Choroid plexus epithelial cell (primary cell): ENCODE measurements around the gene EGFL7.

ENCODE experiments used
- DNase-seq: peaks from one replicate; pipeline ENCODE4 v3.0.0-alpha.2; 2010; ENCODE audit warnings: low read depth
- H3K4me3 ChIP-seq: 2 replicates; pipeline ENCODE4 v1.5.1; 2011; ENCODE audit warnings: low read depth, mild to moderate bottlenecking, control low read depth, low read length, moderate library complexity
- TF ChIP-seq, protein P1 (sequence below): conservative IDR thresholded peaks from 2 replicates; pipeline ENCODE4 v1.5.1; 2011; ENCODE audit warnings: low read depth, mild to moderate bottlenecking, control low read depth, inconsistent platforms, low read length, moderate library complexity

EGFL7 gene

DNA sequence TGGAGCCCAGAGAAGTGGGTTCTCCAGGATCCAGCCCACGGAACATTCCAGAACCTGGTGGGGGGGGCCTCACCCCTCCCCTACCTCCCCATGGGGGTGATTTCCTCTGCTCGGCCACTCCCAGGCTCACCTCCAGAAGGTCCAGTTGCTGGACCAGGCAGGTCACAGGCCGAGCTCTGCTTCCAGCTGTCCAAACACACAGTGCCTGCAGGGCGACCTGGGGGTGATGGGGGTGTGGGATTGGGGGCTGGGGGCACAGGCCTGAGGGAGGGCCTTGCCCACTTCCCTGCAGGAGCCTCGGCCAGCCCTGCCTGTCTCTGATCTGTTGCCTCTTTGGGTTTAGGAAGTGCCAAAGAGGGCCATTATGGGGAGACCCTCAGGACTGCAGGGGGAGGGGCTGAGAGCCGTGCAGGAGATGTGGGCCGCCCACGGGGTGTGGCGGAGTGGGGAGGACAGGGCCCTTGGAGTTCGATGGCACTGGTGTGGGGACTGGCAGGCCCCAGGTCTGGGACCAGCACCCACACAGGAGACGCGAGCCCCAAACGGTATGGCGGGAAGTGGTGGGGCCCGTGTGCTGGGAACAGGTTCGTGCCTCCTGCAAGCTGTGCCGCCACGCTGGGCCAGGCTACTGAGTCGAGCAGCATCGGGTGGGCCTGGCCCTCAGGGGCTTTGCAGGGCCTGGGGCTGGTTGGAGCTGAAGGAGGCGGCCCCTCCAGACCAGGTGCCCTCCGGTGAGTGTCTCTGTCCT, 45.6 kb upstream of the EGFL7 start:
- TF ChIP-seq, protein P1, sequence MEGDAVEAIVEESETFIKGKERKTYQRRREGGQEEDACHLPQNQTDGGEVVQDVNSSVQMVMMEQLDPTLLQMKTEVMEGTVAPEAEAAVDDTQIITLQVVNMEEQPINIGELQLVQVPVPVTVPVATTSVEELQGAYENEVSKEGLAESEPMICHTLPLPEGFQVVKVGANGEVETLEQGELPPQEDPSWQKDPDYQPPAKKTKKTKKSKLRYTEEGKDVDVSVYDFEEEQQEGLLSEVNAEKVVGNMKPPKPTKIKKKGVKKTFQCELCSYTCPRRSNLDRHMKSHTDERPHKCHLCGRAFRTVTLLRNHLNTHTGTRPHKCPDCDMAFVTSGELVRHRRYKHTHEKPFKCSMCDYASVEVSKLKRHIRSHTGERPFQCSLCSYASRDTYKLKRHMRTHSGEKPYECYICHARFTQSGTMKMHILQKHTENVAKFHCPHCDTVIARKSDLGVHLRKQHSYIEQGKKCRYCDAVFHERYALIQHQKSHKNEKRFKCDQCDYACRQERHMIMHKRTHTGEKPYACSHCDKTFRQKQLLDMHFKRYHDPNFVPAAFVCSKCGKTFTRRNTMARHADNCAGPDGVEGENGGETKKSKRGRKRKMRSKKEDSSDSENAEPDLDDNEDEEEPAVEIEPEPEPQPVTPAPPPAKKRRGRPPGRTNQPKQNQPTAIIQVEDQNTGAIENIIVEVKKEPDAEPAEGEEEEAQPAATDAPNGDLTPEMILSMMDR, result no peak
- DNase-seq, result no peak
- no peak overlapping the region for H3K4me3 ChIP-seq

DNA sequence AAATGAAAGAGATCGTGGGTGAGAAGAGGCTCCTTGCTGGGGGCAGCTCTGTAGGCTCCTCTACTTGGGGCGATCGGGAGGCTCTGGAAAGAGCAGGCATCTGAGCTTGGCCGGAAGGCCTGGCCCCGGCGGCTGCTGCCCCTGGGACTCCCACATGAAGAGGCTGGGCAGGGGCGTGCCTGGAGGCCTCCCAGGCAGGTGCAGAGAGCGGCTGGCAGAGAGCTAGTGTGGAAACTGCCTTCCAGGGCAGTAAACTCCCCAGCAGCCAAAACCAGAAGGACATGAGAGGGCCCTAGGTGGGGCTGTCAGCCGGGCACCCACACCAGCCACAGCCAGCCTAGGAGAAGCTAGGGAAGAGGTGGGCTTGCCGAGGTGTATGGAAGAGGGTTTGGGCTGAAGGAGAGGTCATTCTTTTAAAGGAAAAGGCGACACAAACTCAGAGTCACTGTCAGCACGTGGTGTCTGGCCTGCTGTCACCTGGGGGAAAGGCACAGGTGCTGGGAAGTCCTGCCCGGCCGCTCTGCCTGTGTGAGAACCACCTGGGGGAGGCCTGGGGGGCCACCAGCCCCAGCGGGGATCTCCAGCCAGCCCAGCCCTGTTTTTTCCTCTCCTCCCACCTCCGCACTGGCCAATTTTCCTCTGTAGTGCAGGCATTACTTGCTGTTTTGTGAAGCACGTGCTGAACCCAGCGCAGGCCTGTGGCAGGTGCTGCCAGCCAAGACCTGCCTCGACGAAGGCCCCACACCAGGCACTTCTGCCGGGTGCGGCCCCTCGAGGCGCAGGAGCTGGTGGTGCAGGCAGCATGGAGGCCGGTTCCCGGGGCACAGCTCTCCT, 44.8 kb upstream of the EGFL7 start:
- no peak for DNase-seq
- TF ChIP-seq, protein P1, result no peak
- no peak overlapping the region for H3K4me3 ChIP-seq

DNA sequence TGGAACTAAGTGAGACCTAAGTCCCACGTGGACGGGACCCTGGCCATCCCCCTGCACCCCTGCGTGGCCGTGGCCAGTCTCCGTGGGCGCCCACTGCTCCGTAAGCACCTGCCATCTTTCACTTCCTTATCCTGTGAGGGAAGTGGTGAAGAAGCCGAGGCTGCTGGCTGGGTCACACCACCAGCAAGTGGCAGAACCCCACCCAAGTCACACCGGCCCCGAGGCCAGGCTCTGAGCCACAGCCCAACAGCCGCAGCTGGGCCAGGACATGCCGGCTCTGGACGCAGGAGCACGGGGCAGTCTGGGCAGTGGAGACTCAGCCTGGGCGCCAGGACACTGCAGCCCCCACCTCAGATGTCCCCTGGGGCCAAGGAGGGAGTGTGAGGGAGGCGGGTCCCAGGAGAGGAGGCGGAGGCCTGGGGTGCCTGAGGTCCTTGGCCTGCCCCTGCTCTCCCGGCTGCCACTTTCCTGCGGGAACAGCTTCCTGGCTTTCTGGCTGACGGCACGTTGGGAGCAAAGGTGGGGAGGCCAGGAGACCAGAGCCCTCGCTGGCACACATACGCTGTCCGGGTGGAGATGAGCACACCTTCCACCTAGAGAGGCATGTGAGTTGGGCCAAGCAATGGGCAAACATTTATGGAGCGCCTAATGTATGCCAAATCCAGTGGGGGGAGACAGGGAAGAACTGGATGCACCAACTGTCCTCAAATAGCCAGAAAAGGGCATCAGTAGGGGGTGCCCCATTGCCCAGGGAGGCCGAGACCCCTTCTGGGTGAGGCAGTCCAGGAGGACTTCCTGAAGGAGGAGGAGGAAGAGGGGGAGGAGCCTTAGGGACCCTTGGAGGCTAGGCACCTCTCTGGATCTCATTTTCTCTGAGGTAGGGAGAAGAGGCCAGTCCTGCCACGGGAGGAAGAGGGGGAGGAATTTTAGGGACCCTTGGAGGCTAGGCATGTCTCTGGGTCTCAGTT, 43.9 kb upstream of the EGFL7 start:
- TF ChIP-seq, protein P1, result no peak
- no peak for DNase-seq
- no peak overlapping the region for H3K4me3 ChIP-seq

DNA sequence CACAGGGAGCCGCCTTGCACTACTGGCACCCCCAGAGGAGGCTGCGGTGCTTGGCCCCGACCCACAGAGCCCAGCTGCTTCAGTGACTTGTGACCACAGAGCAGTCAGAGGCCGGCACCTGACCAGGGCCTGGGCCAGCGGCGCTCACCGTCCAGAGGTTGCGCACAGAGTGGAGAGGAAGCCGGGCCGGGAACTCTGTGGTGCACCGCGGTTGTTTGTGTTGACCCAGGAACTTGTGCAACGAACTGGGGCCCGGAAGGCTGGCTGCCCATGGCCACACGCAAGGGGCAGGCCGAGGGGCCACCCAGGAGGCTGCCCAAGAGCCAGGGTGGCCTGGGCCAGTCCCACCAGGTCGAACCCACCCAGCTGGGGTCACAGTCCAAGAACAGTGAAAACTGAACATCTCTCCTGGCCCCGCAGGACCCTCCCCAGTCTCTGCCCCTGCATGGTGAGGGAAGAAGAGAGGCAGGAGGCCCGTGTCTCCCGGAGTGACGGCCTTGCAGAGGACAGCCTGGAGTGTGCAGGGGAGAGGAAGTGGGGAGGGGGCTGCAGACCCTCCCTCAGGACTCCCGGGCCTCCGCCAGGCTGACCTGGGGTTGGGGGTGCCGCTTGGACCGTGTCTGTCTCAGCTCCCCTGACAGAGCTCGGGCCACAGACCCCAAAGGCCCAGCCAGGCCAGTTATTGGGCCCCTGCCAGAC, 42.8 kb upstream of the EGFL7 start:
- no peak overlapping the region for H3K4me3 ChIP-seq
- TF ChIP-seq, protein P1, result no peak

DNA sequence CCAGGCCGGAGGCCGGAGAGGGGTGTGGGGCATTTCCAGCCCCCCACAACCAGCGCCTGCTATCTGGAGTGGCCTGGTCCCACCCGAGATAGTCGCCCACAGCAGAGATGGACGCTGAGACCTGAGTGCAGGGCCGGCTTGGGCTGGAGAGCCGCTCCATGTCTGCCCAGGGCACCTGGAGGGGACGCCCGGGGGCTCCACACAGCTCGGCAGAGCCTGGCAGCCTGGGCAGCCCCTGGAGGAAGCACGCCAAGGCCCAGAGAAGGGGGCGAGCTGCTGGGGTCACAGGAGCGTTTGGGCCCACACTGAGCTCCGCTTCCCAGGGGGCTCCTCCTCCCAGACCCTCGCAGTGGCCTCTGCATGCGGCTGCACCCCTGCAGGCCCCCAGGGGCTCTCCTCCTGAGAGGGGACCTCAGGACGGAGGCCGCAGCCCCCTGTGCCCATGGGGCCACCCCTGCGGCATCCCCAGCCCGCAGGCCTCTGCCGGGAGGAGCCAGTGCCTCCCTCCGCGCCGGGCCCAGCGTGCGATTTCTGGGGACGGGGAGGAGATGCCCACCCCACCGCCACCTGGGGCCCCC, 42.2 kb upstream of the EGFL7 start:
- no peak overlapping the region for H3K4me3 ChIP-seq
- TF ChIP-seq, protein P1, result no peak
- no peak for DNase-seq

More for the DNA sequence above, 42.8 kb upstream of the EGFL7 start:
- peak; percentile 89 for DNase-seq
